Measurements from ENCODE around the gene DNM2.

The DNM2 gene

DNA sequence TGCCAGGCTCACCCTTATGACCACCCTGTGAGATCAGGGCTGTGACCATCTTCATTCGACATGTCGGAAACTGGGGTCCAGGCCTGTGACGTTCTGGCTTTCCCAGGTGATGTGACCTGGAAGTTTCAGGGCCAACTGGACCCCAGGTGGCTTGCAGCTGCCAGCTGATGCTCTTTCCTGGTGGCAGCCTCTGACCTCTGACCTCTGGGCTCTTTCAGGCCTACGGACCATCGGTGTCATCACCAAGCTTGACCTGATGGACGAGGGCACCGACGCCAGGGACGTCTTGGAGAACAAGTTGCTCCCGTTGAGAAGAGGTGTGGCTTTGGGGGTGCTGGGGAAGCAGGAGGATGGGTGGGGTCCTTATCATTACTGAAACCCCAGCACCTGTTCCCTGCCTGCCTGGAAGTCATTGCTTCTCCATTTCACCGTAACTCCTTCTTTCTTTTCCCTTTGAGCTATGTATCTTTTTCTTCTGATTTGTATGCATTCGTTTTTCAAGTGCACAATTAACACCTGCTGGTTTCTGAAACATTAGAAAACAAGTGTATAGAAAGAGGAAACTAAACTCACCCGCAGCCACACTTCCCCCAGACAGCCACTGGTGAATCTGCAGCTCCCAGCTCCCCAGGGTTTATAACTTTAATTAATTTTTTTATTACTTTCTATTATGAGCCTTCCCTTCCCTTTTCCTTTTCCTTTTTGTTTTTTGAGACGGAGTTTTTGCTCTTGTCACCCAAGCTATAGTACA lies 59.2 kb downstream of the DNM2 start:
- peak; percentile 50 for DNase-seq (ENCODE audit: low spot score)

GRCh38 chr19:10780368-10780767 lies 62.5 kb downstream of the DNM2 start:
- DNase-seq (ENCODE audit: low spot score) = no peak

- DNase-seq (ENCODE audit: low spot score) = no peak
Observed at GRCh38 chr19:10782795-10783194, 64.9 kb downstream of the DNM2 start.

- DNase-seq (ENCODE audit: low spot score) = no peak
Observed at GRCh38 chr19:10784257-10784656, 66.4 kb downstream of the DNM2 start.

GRCh38 chr19:10788146-10788545 lies 70.3 kb downstream of the DNM2 start:
- no peak for DNase-seq (ENCODE audit: low spot score)

- no peak for DNase-seq (ENCODE audit: low spot score)
Observed at GRCh38 chr19:10789866-10790265, 72.0 kb downstream of the DNM2 start.

DNA sequence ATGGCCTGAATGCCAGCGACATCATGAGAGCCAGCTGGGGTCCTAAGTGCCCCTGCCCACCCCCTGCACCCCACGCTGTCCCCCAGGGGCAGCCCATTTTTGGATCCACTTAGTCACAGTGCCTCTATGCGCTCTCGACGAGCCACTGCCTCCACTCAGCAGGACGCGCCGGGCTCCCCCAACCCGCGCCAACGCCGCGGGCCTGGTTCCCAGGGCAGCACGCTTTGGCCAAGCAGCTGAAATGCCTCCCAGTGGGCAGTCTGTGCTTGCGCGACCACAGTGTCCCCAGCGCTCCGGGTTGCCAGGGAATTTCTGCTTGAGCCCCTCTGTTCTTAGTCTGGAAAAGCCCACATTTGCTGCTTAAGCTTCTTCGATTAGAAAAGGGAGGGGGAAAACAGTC lies 78.8 kb downstream of the DNM2 start:
- no peak for DNase-seq (ENCODE audit: low spot score)

GRCh38 chr19:10797078-10797477 lies 79.2 kb downstream of the DNM2 start:
- no peak for DNase-seq (ENCODE audit: low spot score)

DNA sequence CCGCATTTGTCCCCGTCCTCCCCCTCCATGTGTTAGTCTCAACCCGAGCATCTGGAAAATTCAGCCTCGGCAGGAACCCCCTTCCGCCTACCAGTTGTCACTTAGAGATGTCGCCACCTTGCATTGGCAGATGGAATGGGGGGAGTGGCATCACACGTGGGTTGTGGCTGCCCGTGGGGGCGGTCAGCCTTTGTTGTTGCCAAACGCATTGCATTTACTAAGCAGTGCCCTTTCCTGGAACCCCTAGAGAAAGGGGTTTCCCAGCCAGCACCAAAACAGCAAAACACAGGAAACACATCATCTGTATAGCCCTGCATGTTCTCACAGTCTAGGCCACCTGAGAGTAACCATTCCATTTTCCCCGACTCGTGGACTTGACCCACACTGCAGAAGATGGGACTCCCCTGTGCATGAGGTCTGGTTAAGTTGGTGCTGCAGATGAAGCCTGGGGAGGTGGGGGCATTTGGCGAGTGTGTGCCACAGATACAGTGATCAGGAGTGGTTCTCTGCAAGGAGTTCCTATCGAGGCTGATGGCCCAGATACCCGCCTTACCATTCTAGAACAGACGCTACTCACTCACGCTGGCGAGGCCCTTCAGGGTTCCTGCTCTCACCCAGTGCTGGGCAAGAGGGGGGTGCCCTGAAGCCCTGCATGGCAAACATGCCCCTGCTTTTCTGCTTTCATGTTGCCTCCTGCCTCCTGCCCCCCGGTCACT lies 79.8 kb downstream of the DNM2 start:
- peak; percentile 27 for DNase-seq (ENCODE audit: low spot score)

DNA sequence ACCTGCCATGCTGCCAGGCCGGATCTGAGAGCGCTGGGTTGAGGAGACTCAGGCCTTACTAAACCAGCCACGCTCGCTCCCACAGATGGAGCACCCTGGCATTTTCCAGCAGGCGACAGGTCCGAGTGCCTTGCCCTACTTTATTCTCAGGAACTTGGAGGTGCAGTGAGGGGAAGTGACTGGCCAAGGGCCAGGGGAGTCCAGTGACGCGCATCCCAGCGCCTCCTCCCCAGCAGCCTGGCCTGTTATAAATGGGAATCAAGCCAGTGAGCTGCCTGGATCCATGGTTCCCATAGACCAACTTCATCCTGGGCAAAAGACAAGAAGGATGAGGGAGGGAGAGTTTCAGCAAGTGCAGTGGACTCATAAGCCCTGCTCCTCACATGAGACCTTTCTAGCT lies 82.6 kb downstream of the DNM2 start:
- no peak for DNase-seq (ENCODE audit: low spot score)

DNA sequence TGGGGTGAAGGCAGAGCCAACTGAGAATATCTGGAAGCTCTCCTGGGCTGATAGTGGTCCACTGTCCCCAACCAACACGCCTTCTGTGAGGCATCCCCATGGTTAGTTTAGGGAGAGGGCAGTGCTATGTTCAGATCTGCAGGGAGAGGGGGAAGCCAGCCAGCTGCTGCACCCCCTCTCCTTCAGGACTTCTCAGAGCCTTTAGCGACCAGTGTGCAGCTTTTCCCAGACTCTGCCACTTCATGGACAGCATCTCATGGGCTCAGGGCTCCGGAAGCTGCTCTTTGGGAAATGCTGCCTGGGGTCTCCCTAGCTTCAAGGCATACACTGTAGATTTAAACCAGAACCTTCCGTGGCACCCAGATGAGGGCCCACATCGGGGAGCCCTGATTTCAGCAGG lies 84.6 kb downstream of the DNM2 start:
- DNase-seq (ENCODE audit: low spot score) = no peak

GRCh38 chr19:10803252-10803651 lies 85.4 kb downstream of the DNM2 start:
- DNase-seq (ENCODE audit: low spot score) = no peak

DNA sequence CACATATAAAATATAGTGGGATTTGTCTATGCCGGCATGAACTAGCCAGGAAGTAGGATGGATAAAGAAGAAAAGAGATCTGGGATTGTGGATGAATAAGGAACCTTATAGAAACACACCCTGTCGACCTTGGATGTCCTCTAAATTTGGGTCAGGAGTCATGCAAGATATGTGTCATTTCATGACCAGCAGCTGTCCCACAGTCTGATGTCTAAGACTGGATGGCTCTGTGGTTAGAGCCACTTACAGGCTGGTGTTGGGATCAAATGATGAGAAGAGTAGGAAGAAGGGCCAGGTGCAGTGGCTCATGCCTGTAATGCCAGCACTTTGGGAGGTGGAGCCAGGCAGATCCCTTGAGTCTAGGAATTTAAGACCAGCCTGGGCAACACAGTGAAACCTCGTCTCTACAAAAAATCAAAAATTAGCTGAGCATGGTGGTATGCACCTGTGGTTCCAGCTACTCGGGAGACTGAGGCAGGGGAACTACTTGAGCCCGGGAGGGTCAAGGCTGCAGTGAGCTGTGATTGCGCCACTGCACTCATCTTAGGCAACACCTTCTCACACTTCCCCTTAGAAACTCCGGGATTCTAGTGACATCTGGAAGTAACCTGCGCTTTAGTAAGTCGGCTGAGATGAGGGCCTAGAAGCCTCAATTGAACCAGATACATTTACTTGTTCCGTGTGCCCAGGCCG lies 87.3 kb downstream of the DNM2 start:
- no peak for DNase-seq (ENCODE audit: low spot score)

- DNase-seq (ENCODE audit: low spot score) = no peak
Observed at GRCh38 chr19:10805758-10806247, 87.9 kb downstream of the DNM2 start.

DNA sequence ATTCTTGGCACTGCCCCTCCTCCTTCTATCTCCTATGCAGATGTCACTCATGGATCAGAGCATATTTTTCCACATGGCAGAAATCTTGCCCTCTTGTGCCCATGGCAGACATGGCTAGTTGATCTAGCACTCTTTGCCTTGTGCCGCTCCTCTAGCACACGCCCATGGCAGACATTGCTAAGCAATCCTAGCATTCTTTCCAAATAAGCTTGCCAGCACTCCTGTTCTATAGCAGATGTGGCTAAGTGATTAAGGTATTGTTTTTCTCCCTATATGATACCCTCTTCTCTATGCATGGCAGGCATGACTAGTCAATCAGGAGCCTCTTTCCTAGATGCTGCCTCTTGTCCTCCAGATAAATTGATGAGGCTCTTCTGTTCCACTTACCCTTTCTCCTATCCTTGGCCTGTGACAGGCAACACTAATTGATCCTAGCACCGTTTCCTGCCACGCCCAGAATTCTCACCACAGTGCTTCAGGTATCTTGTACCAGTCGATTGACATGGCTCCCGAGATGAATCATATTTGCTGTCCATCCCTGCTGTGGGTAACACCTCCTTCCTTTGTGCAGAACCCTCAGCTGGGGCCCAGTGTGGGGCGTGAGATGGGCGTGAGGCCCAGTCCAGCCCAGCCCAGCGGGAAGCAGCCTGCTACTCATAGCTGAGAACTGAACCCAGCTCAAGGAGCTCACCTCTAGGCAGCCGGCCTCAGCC lies 91.2 kb downstream of the DNM2 start:
- DNase-seq (ENCODE audit: low spot score) = no peak

GRCh38 chr19:10809651-10810285 lies 91.9 kb downstream of the DNM2 start:
- no peak for DNase-seq (ENCODE audit: low spot score)

- no peak for DNase-seq (ENCODE audit: low spot score)
Observed at GRCh38 chr19:10811391-10812111, 93.7 kb downstream of the DNM2 start.

GRCh38 chr19:10812196-10812595 lies 94.3 kb downstream of the DNM2 start:
- DNase-seq (ENCODE audit: low spot score) = no peak

DNA sequence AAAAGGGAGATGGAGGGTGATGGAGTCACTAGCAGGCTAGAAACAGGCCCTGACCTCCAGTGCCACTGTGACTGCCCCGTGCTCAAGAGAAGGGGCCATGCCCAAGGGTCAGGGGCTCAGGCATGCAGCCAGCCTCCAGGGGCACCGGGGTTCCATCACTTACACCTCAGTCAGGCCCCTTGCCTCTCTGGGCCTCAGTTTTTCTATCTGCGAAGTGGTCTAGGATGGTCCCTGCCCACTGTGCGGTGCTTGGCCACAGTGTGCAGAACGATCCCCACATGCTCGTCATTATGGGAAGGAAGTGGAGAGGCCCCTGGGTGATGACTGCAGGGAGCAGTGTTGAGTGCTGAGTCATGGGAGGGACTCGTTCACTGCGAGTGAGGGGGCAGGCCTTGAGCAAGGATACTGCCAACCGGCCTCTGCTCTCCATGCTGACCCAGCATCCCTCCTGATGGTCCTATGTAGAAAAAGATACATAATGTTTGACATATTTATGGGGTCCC lies 95.1 kb downstream of the DNM2 start:
- no peak for DNase-seq (ENCODE audit: low spot score)

GRCh38 chr19:10815007-10815536 lies 97.2 kb downstream of the DNM2 start:
- no peak for DNase-seq (ENCODE audit: low spot score)

All from germinal center (tissue), 1 donor.